ENCODE results near the gene FBXW7.

Gene FBXW7

DNA sequence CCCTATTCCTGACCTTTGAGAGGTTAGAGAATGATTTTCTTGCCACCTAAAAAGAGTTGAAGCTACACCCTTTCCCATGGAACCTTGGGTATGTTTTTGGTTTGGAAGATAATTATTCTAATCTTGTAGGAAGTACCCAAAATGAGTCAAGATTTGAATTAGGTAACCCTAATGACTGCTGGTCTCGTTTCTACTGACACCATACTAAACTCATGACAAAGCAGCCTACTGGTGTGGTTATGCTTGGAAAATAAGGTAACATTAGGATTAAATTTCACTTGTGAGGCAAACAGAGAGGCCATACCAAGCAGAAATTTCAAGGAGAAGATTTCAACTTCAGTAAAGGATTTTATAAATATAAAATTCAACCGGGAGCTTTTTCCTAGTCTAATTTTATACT, 107.9 kb downstream of the FBXW7 start:
- no peak for DNase-seq (ENCODE audit: low read depth)

DNA sequence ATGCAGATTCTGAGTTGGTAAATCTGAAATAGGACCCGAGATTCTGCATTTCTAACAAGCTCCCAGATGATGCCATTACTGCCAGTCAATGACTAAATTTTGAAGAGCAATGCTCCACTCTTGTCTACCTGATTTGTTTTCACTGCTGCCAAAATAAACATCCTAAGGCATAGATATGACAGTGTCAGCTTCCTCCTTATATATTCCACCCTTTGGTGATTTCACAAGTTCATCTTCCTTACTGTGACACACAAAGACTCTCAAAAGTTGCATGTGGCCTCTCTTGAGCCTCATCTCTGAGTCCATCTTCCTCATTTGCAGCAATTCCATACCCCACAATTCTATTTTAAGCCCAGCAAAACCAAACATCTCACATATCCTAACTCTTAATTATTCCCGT, 110.9 kb downstream of the FBXW7 start:
- DNase-seq (ENCODE audit: low read depth): no peak

DNA sequence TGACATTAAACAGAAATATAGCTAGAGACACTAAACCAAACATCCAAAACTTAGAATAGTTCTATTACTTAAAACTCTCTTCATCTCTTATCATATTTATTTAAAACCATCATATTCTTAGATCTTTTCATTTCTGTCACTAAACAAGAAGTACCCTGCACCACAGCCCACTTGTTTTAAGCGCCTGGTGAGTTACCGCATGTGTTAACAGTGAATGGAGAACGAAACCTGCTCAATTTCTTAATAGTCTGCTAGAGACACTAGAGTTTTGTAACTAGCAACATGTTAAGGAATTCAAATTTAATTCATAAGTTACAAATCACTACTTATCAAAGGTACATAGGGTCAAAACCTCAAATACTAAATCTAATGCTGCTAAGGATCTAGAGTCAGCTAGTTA, 111.5 kb downstream of the FBXW7 start:
- DNase-seq (ENCODE audit: low read depth): no peak

DNA sequence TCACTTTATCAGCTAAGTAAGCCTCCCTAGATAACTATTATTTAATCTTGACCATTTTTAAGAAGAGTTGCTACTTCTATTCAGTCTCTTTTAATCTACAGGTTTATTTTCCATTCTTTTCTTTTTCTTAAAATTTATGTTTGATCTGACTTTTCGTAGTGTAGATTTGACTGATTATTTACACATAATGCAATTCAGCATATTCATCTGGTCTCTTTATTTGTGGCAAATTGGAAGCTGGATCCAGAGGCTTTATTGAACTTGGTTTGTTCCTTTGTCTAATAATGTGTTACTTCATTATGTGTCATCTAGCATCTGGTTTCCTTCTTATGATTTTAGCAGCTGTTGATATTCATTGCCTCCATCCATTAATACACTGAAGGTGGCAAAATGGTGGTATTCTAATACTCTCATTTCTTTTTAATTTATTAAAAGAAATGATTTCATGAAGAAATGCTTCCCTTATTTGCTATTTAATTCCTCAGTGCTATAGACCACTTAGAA, 113.0 kb downstream of the FBXW7 start:
- no peak for DNase-seq (ENCODE audit: low read depth)

DNA sequence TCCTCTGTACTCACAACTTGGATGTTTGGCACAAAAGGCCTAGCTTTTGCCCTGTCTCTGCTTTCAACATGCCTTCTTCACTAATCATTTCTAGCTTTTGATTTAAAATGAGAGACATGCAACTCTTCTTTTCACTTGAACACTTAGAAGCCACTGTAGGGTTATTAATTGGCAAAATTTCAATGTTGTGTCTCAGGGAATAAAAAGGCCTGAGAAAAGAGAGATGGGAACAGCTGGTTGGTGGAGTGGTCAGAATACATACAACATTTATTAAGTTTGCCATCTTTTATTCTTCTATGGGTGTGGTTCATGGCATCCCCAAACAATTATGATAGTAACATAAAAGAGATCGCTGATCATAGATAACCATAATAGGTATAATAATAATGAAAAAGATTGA, 114.3 kb downstream of the FBXW7 start:
- no peak for DNase-seq (ENCODE audit: low read depth)

DNA sequence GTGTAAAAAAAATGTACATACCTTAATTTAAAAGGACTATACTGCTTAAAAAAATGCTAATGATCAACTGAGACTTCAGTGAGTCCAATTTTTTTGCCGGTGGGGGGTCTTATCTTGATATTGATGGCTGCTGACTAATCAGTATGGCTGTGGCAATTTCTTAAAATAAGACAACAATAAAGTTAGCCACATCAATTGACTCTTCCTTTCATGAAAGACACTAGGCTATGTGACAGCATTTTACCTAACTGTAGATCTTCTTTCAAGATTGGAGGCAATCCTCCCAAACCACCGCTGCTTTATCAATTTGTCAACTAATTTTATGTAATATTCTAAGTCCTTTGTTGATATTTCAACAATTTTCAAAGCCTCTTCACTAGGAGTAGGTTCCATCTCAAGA, 116.1 kb downstream of the FBXW7 start:
- DNase-seq (ENCODE audit: low read depth): no peak

DNA sequence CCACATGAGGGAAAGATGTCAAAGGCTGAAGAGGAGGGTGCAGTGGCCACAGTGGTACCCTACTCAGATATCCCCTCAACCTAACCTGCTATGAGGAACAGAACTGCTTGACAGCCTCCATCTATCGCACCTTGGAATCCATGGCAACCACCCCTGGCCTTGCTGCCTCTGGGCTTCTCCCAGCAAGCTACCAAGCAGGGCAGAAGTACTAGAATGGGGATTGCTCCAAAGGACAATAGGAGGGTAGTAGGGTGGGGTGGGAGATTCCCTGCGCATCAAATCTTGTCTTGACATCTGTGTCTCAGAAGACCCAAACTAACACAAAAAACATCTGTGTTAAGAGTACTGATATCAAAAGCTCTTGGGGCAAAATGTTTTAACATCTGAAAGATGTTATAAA, 118.2 kb downstream of the FBXW7 start:
- no peak for DNase-seq (ENCODE audit: low read depth)

- no peak for DNase-seq (ENCODE audit: low read depth)
Measured at GRCh38 chr4:152415980-152416379, 119.9 kb downstream of the FBXW7 start.

DNA sequence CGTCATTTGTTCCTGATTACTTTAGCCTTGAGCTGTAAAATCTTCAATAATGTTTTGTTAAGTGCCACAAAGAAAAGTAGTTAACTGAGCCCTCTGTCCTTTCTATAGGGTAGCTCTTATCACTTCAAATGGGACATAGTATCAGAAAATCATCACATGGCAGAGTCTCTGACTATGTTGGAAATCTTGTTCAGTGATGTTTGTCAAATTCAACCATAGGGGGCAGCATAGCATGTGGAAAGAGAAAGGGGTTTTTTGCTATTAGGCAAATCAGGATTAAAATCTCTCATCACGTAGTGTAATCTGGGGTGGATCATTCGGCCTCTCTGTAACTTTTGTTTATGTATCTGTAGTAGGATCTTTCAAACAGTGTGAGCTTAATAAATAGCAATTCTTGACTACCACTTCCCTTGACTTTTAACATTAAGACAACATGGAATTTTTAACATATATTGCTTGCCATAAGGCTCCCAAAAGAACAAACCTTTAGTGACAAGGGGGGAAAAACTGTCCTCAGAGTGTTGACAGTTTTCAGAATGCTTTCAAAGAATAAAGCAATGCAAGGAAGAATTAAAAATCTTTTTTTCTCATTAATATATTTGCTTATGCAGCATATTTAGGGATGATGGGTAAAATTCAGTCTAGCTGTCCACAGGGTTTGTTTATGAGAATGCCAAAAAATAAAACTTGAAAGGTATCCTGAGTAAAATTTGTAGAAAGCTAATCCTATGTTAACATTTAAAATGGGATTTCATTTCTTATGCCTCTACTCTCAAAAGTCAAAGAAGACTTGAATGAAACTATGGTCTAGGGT, 127.2 kb downstream of the FBXW7 start:
- no peak for DNase-seq (ENCODE audit: low read depth)

DNA sequence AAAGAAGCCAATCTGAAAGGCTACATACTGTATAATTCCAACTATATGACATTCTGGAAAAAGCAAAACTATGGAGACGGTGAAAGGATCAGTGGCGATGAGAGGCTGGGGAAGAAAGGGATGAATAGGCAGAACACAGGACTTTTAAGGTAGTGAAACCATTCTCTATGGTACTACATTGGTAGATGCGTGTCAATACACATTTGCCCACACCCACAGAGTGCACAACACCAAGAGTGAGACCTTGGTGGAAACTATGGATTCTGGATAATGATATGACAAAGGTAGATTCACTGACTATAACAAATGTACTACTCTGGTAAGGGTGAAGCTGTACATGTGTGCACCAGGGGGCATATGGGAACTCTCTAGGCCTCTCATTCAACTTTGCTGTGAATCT, 134.5 kb downstream of the FBXW7 start:
- no peak for DNase-seq (ENCODE audit: low read depth)

DNA sequence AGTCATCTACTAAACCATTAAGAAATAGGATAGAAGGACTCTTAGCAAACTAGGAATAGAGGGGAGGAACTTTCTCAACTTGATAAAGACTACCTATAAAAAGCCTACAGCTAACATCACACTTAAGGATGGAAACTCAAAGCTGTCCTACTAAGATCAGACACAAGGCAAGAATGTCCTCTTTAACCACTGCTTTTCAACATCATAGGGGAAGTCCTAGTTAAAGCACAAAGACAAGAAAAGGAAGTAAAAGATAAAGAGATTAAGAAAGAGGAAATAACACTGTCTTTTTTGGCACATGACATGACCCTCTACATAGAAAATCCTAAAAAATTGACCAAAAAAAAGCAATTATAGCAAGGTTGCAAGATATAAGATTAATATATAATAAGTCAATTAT, 136.6 kb downstream of the FBXW7 start:
- DNase-seq (ENCODE audit: low read depth): no peak

GRCh38 chr4:152398060-152398459, 137.8 kb downstream of the FBXW7 start:
- DNase-seq (ENCODE audit: low read depth): no peak

- DNase-seq (ENCODE audit: low read depth): no peak
Measured at GRCh38 chr4:152394791-152395190, 141.1 kb downstream of the FBXW7 start.

DNA sequence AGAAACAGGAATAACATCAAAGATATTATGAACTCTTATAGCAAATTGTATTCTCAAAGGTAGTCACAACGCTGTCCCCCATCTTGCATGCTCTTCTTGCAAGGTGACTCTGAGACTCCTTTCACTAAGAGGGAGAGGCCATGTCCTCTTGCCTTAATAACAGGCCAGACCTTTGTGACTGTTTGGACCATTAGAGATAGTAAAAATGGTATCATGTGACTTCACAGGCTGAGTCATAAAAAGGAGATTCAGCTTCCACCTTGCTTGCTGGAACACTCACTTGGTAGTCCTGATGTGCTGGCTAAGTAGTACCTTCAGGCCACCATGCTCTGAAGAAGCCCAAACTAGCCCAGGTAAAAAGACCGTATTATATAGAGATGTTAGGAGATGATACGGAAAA, 143.8 kb downstream of the FBXW7 start:
- no peak for DNase-seq (ENCODE audit: low read depth)

GRCh38 chr4:152390216-152390615, 145.7 kb downstream of the FBXW7 start:
- no peak for DNase-seq (ENCODE audit: low read depth)

GRCh38 chr4:152389359-152389758, 146.5 kb downstream of the FBXW7 start:
- no peak for DNase-seq (ENCODE audit: low read depth)

GRCh38 chr4:152385551-152385950, 150.3 kb downstream of the FBXW7 start:
- DNase-seq (ENCODE audit: low read depth): no peak

DNA sequence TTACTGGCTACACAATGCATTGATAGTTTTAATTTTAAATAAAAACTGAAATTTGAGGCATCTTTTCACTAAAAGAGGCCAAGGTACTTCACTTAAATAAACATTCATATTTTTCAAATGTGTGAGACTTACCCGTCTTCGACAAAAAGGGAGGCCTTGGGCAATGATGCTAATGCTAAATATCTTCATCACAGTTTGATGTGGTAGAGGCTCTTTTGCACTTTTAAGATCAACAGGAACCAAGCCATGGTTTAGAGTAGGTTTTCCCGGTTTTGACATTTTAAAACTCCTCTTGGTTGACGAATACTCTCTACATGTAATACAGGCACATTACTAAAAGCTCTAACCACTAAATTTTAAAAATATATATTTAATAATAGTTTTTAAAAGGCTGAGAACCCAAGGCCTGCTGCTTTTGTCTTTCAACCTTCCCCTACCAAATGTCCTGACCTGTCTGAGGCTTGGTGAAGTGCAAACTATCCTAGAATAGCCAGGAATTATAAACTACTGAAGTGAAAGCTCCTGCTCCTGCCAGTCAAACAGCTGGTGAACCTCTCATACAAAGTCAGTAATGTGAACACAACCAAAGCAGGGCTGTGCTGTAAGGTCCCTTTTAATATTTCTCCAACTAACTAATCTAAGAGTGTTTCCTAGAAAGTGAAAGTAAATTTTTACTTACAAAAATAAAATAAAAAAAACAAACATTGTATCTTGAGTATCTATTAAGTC, 153.7 kb downstream of the FBXW7 start:
- no peak for DNase-seq (ENCODE audit: low read depth)

- DNase-seq (ENCODE audit: low read depth): no peak
Measured at GRCh38 chr4:152380919-152381318, 155.0 kb downstream of the FBXW7 start.

- DNase-seq (ENCODE audit: low read depth): no peak
Measured at GRCh38 chr4:152380185-152380584, 155.7 kb downstream of the FBXW7 start.

DNA sequence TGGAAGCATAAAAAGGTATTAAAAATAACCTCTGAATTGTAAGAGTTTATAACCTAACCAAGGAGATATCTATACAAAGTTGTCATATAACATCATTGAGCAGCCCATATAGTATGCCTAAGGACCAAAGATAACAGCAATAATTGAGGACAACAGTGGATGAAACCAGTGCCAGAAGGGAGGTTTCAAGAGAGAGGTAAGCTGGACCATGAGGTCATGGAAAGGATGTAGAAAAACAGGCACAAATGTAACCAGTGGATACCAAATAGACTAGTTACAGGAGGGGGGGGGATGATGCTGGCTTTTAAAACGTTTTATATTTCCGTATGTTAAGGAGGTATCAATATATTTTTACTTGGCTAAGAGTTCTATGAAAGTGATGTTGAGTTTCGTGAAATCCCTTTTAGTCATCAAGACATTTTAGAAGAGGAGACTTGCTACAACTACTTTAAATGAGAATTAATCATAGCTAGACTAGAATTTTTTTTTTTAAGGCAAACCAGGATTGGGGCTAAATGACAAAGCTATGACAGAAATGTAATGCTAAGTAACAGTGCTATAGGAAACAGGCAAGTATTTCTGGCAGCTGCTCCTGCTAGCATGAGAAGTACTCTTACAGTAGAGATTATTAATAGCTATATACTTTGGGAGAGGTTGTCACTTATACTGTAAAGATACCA, 161.1 kb downstream of the FBXW7 start:
- no peak for DNase-seq (ENCODE audit: low read depth)

GRCh38 chr4:152374153-152374552, 161.7 kb downstream of the FBXW7 start:
- DNase-seq (ENCODE audit: low read depth): no peak

- DNase-seq (ENCODE audit: low read depth): no peak
Measured at GRCh38 chr4:152372444-152372843, 163.4 kb downstream of the FBXW7 start.
